ENCODE data around the gene XKR7. TPM values are rescaled to one million over a fixed set of nuclear protein-coding genes. Genes with fewer than 3 reads are reported as not detected.

Gene XKR7
- total and polyA plus RNA-seq, 10 of the 15 experiments (the other 5 are each of a cell fraction or from before 2014, with no cell fraction given), result not detected

DNA sequence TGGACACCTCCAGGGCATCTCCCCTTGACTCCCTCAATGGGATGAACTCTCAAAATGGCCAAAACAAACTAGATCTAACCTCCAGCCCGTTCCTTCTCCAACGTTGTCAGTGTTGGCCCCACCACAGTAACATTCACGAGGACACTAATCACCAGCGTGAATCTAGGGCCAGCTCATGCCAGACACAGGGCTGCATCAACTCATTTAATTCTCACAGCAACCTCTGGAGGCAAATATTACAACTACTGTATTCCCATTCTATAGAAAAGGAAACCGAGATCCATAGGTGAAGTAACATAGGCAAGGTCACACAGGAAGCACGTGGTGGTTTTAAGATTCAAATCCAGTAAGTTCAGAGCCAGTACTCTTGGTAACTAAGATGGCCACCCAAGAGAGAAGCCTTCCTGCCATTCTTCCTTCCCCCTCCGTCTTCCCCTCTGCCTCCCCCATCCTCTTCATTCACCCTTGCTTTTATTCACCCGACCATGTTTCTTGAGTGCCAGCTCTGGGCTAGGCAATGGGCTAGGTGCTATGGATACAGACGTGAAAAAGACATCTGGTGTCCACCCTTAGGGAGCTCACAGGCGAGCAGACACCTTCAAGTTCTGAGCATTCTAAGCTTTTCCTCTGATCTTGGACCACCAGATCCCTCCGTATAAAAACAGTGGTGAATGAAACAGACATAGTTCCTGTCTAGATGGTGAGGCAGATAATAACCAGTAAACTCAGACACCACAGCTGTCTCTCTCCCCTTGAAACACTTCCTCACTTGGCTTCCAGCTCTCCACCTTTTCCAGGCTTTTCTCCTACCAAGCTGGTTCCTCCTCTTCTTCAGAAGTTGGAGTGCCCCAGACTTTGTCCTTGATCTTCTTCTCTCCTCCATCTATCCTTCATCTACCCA is 51.9 kb downstream of the XKR7 start:
- Histone ChIP-seq H3K9me3 (replicated peaks; ENCODE audit: control insufficient read depth, insufficient read depth, low read length) (no peaks in the 10 kb centered on the region), H3K4me1 (ENCODE audit: control insufficient read depth, insufficient read depth, low read length) (no peaks in the 10 kb centered on the region), H3K4me3 (no peak overlapping the region), H3K27me3 (replicated peaks in 1 of 2; ENCODE audit: control insufficient read depth in 2 of 2, insufficient read depth in 2 of 2, low read length in 1 of 2) (peaks cover 8 to 12% of the 10 kb centered on the region in 2 experiments), H3K79me2 (ENCODE audit: control insufficient read depth, insufficient read depth, low read length) (no peaks in the 10 kb centered on the region), H3K36me3 (ENCODE audit: control insufficient read depth in 2 of 2, insufficient read depth in 2 of 2, low read length in 1 of 2) (no peaks in the 10 kb centered on the region), H2AFZ (ENCODE audit: control insufficient read depth, low read depth, low read length) (no peak overlapping the region), H3K9ac (ENCODE audit: control insufficient read depth, insufficient read depth, low read length) (no peak overlapping the region), H3K4me2 (ENCODE audit: control insufficient read depth, insufficient read depth) (peak overlapping the region; percentile 55; the same call in 1 of the 2 replicates), H3K27ac (ENCODE audit: control insufficient read depth, insufficient read depth) (no peak overlapping the region), H4K20me1 (ENCODE audit: control insufficient read depth, insufficient read depth) (no peaks in the 10 kb centered on the region)
- in situ Hi-C loops (cut with MboI), result no loop called here
- ATAC-seq (no peak), DNase-seq (ENCODE audit: low read depth, low spot score) (no peak), FAIRE-seq (no peak)
- intact Hi-C loops (cut with micrococcal nuclease; ENCODE audit: unreplicated experiment), result loop anchor here (5.0 kb wide), 1 partner anchor 173 kb away; the partner anchor contains the start of gene FOXS1
- TF ChIP-seq EZH2 (IDR thresholded peaks at IDR 0.05; ENCODE audit: borderline replicate concordance, control insufficient read depth, low read depth, low read length), result 0 out of 2 replicates have a peak, but pooled peaks have one; percentile 62
- TF ChIP-seq RCOR1 (conservative IDR thresholded peaks at IDR 0.05; ENCODE audit: low read depth, low read length), result no peak
- TF ChIP-seq, protein P1, sequence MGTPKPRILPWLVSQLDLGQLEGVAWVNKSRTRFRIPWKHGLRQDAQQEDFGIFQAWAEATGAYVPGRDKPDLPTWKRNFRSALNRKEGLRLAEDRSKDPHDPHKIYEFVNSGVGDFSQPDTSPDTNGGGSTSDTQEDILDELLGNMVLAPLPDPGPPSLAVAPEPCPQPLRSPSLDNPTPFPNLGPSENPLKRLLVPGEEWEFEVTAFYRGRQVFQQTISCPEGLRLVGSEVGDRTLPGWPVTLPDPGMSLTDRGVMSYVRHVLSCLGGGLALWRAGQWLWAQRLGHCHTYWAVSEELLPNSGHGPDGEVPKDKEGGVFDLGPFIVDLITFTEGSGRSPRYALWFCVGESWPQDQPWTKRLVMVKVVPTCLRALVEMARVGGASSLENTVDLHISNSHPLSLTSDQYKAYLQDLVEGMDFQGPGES (IDR thresholded peaks at IDR 0.05), result no peak
- TF ChIP-seq ZZZ3 (IDR thresholded peaks at IDR 0.05; ENCODE audit: control insufficient read depth, insufficient read length, low read depth), result no peak
- TF ChIP-seq IKZF1 (conservative IDR thresholded peaks at IDR 0.05), result no peak
- TF ChIP-seq EP300 (IDR thresholded peaks at IDR 0.05; ENCODE audit: borderline replicate concordance in 1 of 2, control insufficient read depth in 1 of 2, low read depth in 2 of 2, low read length in 2 of 2), result no peak
- TF ChIP-seq ATF7 (IDR thresholded peaks at IDR 0.05; ENCODE audit: low read depth), result no peak
- TF ChIP-seq, protein P2, sequence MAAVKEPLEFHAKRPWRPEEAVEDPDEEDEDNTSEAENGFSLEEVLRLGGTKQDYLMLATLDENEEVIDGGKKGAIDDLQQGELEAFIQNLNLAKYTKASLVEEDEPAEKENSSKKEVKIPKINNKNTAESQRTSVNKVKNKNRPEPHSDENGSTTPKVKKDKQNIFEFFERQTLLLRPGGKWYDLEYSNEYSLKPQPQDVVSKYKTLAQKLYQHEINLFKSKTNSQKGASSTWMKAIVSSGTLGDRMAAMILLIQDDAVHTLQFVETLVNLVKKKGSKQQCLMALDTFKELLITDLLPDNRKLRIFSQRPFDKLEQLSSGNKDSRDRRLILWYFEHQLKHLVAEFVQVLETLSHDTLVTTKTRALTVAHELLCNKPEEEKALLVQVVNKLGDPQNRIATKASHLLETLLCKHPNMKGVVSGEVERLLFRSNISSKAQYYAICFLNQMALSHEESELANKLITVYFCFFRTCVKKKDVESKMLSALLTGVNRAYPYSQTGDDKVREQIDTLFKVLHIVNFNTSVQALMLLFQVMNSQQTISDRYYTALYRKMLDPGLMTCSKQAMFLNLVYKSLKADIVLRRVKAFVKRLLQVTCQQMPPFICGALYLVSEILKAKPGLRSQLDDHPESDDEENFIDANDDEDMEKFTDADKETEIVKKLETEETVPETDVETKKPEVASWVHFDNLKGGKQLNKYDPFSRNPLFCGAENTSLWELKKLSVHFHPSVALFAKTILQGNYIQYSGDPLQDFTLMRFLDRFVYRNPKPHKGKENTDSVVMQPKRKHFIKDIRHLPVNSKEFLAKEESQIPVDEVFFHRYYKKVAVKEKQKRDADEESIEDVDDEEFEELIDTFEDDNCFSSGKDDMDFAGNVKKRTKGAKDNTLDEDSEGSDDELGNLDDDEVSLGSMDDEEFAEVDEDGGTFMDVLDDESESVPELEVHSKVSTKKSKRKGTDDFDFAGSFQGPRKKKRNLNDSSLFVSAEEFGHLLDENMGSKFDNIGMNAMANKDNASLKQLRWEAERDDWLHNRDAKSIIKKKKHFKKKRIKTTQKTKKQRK (IDR thresholded peaks at IDR 0.05; ENCODE audit: low read depth, low read length), result no peak
- TF ChIP-seq, protein P3, sequence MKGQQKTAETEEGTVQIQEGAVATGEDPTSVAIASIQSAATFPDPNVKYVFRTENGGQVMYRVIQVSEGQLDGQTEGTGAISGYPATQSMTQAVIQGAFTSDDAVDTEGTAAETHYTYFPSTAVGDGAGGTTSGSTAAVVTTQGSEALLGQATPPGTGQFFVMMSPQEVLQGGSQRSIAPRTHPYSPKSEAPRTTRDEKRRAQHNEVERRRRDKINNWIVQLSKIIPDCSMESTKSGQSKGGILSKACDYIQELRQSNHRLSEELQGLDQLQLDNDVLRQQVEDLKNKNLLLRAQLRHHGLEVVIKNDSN (IDR thresholded peaks at IDR 0.05; ENCODE audit: borderline replicate concordance, extremely low read length, insufficient read depth, low read depth, low read length), result no peak
- ChIA-PET POLR2A (interaction anchor here (0.6 to 0.8 kb wide), 3 partner anchors 38 to 62 kb away, joined by 3 to 4 read pairs (median 3); no protein-coding TSS in a partner anchor), RAD21 (ENCODE audit: unreplicated experiment) (interaction anchor here (1.0 to 1.4 kb wide), 3 partner anchors 12 to 68 kb away, joined by 3 read pairs; partner anchors contain the start of gene PDRG1), CTCF (interaction anchor here (0.6 to 2.5 kb wide), 10 partner anchors 10 to 197 kb away, joined by 3 to 11 read pairs (median 4); partner anchors contain the start of gene PDRG1), SMC1A (ENCODE audit: uncharacterized antibody, unreplicated experiment) (interaction anchor here (0.7 to 2.0 kb wide), 5 partner anchors 12 to 166 kb away, joined by 3 to 7 read pairs (median 5); no protein-coding TSS in a partner anchor)
- no TSS peak for BruUV-seq (replicated peaks)
- WGBS (ENCODE audit: insufficient coverage, insufficient replicate concordance, low lambda C conversion rate, missing lambda C conversion rate), result 12% methylated on average over 11 of the region's 11 CpGs

Measured in GM12878 (cell line).